Mesendoderm (in vitro differentiated cells): ENCODE results near the gene CTSV.
A peak's percentile ranks its signal among the peaks of the same experiment; 100 is the strongest.
"Not testable (repeated sequence)": the region's sequence is repeated elsewhere in the genome, so short reads cannot be mapped to it uniquely, and the experiment has no call there.

Source experiments
- DNase-seq: peaks from one replicate; pipeline ENCODE4 v3.0.0; 2013
- H2AK5ac ChIP-seq: 2 replicates; pipeline ENCODE4 v1.6.1; 2013; ENCODE audit warnings: low read length, inconsistent platforms
- H2BK120ac ChIP-seq: 2 replicates; pipeline ENCODE4 v1.6.1; 2013; ENCODE audit warnings: low read depth, mild to moderate bottlenecking, low read length, moderate library complexity, mixed read lengths
- H2BK15ac ChIP-seq: replicated peaks from 2 replicates; pipeline ENCODE4 v1.6.1; 2013; ENCODE audit warnings: low read depth, mild to moderate bottlenecking, moderate library complexity
- H2BK5ac ChIP-seq: 2 replicates; pipeline ENCODE4 v1.6.1; 2013; ENCODE audit warnings: low read length, inconsistent platforms
- H3K18ac ChIP-seq: 2 replicates; pipeline ENCODE4 v1.6.1; 2013; ENCODE audit warnings: mild to moderate bottlenecking, low read length, mixed read lengths
- H3K23ac ChIP-seq: one replicate; pipeline ENCODE4 v1.6.1; 2013; ENCODE audit warnings: low read length
- H3K27ac ChIP-seq: 2 replicates; pipeline ENCODE4 v1.5.1; 2013; ENCODE audit warnings: low read depth, mild to moderate bottlenecking, inconsistent platforms, low read length, moderate library complexity
- H3K27me3 ChIP-seq: 2 replicates; pipeline ENCODE4 v1.6.1; 2013; ENCODE audit warnings: low read length, control low read depth, mild to moderate bottlenecking, inconsistent platforms; ENCODE audit not compliant: insufficient read depth, poor library complexity
- H3K36me3 ChIP-seq: 2 replicates; pipeline ENCODE4 v1.6.1; 2013; ENCODE audit warnings: low read length, inconsistent platforms; ENCODE audit not compliant: control insufficient read depth, insufficient read depth
- H3K4ac ChIP-seq: one replicate; pipeline ENCODE4 v1.6.1; 2013; ENCODE audit warnings: low read depth, mild to moderate bottlenecking, low read length, moderate library complexity
- H3K4me1 ChIP-seq: 2 replicates; pipeline ENCODE4 v1.6.1; 2013; ENCODE audit warnings: low read depth, low read length, inconsistent platforms; ENCODE audit not compliant: control insufficient read depth
- H3K4me2 ChIP-seq: 2 replicates; pipeline ENCODE4 v1.6.1; 2013; ENCODE audit warnings: low read length
- H3K4me3 ChIP-seq: 2 replicates; pipeline ENCODE4 v1.5.1; 2013; ENCODE audit warnings: mild to moderate bottlenecking, low read length
- H3K56ac ChIP-seq: one replicate; pipeline ENCODE4 v1.6.1; 2013; ENCODE audit warnings: low read length
- H3K79me1 ChIP-seq: 2 replicates; pipeline ENCODE4 v1.6.1; 2013; ENCODE audit warnings: low read length, inconsistent platforms
- H3K79me2 ChIP-seq: 2 replicates; pipeline ENCODE4 v1.6.1; 2013; ENCODE audit warnings: mild to moderate bottlenecking, low read length; ENCODE audit not compliant: control insufficient read depth, insufficient read depth
- H3K9ac ChIP-seq: 2 replicates; pipeline ENCODE4 v1.6.1; 2013; ENCODE audit warnings: low read length, inconsistent platforms
- H4K5ac ChIP-seq: one replicate; pipeline ENCODE4 v1.6.1; 2013; ENCODE audit warnings: low read length
- H4K8ac ChIP-seq: one replicate; pipeline ENCODE4 v1.6.1; 2013; ENCODE audit warnings: low read depth, mild to moderate bottlenecking, control low read depth, low read length, moderate library complexity
- WGBS: extraction: QIAGEN DNeasy Blood & Tissue Kit; methylation state at CpG from one replicate; pipeline ENCODE4 v1.1.7; 2013; ENCODE audit warnings: low lambda C conversion rate, missing lambda C conversion rate; ENCODE audit not compliant: insufficient coverage; ENCODE audit errors: extremely low coverage; 5-methylcytosine and 5-hydroxymethylcytosine counted together

The CTSV gene

GRCh38 chr9:97055891-97056290 is 16.9 kb upstream of the CTSV start:
- DNase-seq, H3K4me2 ChIP-seq, H3K4me3 ChIP-seq, H3K79me1 ChIP-seq, H3K27ac ChIP-seq, H3K9ac ChIP-seq, H3K79me2 ChIP-seq, H2AK5ac ChIP-seq, H3K23ac ChIP-seq, H2BK15ac ChIP-seq, H3K27me3 ChIP-seq, H3K18ac ChIP-seq, H3K36me3 ChIP-seq, H3K56ac ChIP-seq, H4K5ac ChIP-seq, H3K4ac ChIP-seq, H2BK5ac ChIP-seq, H2BK120ac ChIP-seq, H4K8ac ChIP-seq: not testable (repeated sequence)
- peaks cover 15% of the 10 kb centered on the region for H3K4me1 ChIP-seq
- WGBS = no CpG with 5 or more reads among the region's 13 CpGs

- H3K27ac ChIP-seq = peak overlapping the region; percentile 88
- peak overlapping the region; percentile 86 for H2BK5ac ChIP-seq
- peak overlapping the region; percentile 83 for H3K18ac ChIP-seq
- H3K9ac ChIP-seq = no peak overlapping the region
- H4K5ac ChIP-seq = no peak overlapping the region
- H3K23ac ChIP-seq = no peak overlapping the region
- peaks cover 15% of the 10 kb centered on the region for H3K4me1 ChIP-seq
- H2AK5ac ChIP-seq = peak overlapping the region; percentile 96
- peak; percentile 22 for DNase-seq
- WGBS = no CpG with 5 or more reads among the region's 3 CpGs
- peak overlapping the region; percentile 54 for H2BK120ac ChIP-seq
- H3K4me2 ChIP-seq = no peak overlapping the region
- no peak overlapping the region for H2BK15ac ChIP-seq
- no peaks in the 10 kb centered on the region for H3K27me3 ChIP-seq
- no peaks in the 10 kb centered on the region for H3K36me3 ChIP-seq
- no peaks in the 10 kb centered on the region for H3K79me2 ChIP-seq
- no peak overlapping the region for H3K4me3 ChIP-seq
- no peaks in the 10 kb centered on the region for H3K79me1 ChIP-seq
- H4K8ac ChIP-seq = no peak overlapping the region
- peak overlapping the region; percentile 81 for H3K4ac ChIP-seq
- H3K56ac ChIP-seq = peak overlapping the region; percentile 71
Measured at GRCh38 chr9:97053717-97054116, 14.8 kb upstream of the CTSV start.

- no peaks in the 10 kb centered on the region for H3K36me3 ChIP-seq
- H4K5ac ChIP-seq = no peak overlapping the region
- H4K8ac ChIP-seq = no peak overlapping the region
- no peak overlapping the region for H2AK5ac ChIP-seq
- no peak overlapping the region for H3K9ac ChIP-seq
- H2BK15ac ChIP-seq = no peak overlapping the region
- no peak overlapping the region for H3K4me2 ChIP-seq
- no peaks in the 10 kb centered on the region for H3K79me1 ChIP-seq
- no peaks in the 10 kb centered on the region for H3K27me3 ChIP-seq
- H3K79me2 ChIP-seq = no peaks in the 10 kb centered on the region
- no peak overlapping the region for H2BK120ac ChIP-seq
- peak overlapping the region; percentile 92 for H3K18ac ChIP-seq
- peak; percentile 75 for DNase-seq
- H3K4ac ChIP-seq = peak overlapping the region; percentile 38
- H3K4me1 ChIP-seq = peaks cover 15% of the 10 kb centered on the region
- no CpG with 5 or more reads among the region's 2 CpGs for WGBS
- no peak overlapping the region for H3K4me3 ChIP-seq
- no peak overlapping the region for H3K23ac ChIP-seq
- H3K56ac ChIP-seq = peak overlapping the region; percentile 35
- H3K27ac ChIP-seq = peak overlapping the region; percentile 88
- H2BK5ac ChIP-seq = peak overlapping the region; percentile 84
Measured at GRCh38 chr9:97052735-97053134, 13.8 kb upstream of the CTSV start.

- no peak overlapping the region for H2AK5ac ChIP-seq
- H3K18ac ChIP-seq = peak overlapping the region; percentile 43
- H3K79me2 ChIP-seq = no peaks in the 10 kb centered on the region
- no peak overlapping the region for H3K4me2 ChIP-seq
- H3K23ac ChIP-seq = no peak overlapping the region
- no peak overlapping the region for H3K4ac ChIP-seq
- no peak overlapping the region for H3K27ac ChIP-seq
- H3K36me3 ChIP-seq = no peaks in the 10 kb centered on the region
- WGBS = no CpG with 5 or more reads among the region's 5 CpGs
- no peak overlapping the region for H2BK15ac ChIP-seq
- no peaks in the 10 kb centered on the region for H3K27me3 ChIP-seq
- no peaks in the 10 kb centered on the region for H3K79me1 ChIP-seq
- no peak overlapping the region for H4K5ac ChIP-seq
- no peak overlapping the region for H3K9ac ChIP-seq
- no peak overlapping the region for H2BK5ac ChIP-seq
- peak; percentile 97 for DNase-seq
- peak overlapping the region; percentile 33 for H2BK120ac ChIP-seq
- no peak overlapping the region for H3K4me3 ChIP-seq
- H3K56ac ChIP-seq = peak overlapping the region; percentile 72
- H4K8ac ChIP-seq = no peak overlapping the region
- H3K4me1 ChIP-seq = peaks cover 5% of the 10 kb centered on the region
Measured at GRCh38 chr9:97046228-97046627, 7.3 kb upstream of the CTSV start.

DNA sequence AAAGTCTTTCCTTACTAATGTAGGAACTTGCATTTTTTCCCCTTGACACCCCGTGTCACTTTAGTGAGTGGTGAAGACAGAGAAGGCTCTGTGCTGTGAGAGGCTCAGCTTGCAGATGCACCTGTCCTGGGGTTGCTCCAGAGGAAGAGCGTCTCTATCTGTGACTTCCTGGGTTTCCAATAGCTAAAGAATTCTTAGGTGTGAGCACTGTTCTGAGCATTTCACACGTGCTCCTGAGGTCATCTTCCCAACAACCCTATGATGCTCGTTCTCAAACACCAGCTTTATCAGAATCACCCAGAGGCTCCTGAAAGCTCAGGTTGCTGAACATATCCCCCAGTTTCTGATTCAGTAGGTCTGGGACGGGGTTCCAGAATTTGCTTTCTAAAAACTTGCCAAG is 6.4 kb upstream of the CTSV start:
- H3K4me2 ChIP-seq = no peak overlapping the region
- no peak overlapping the region for H2AK5ac ChIP-seq
- no peak overlapping the region for H3K56ac ChIP-seq
- H3K4ac ChIP-seq = no peak overlapping the region
- no peak overlapping the region for H2BK15ac ChIP-seq
- DNase-seq = peak; percentile 49
- H4K5ac ChIP-seq = no peak overlapping the region
- H3K36me3 ChIP-seq = no peaks in the 10 kb centered on the region
- no peaks in the 10 kb centered on the region for H3K79me2 ChIP-seq
- H3K23ac ChIP-seq = no peak overlapping the region
- H3K4me1 ChIP-seq = peaks cover 5% of the 10 kb centered on the region
- H3K27ac ChIP-seq = no peak overlapping the region
- H3K9ac ChIP-seq = no peak overlapping the region
- no peak overlapping the region for H2BK5ac ChIP-seq
- no peak overlapping the region for H3K4me3 ChIP-seq
- no CpG with 5 or more reads among the region's 5 CpGs for WGBS
- no peaks in the 10 kb centered on the region for H3K79me1 ChIP-seq
- no peaks in the 10 kb centered on the region for H3K27me3 ChIP-seq
- H4K8ac ChIP-seq = no peak overlapping the region
- H3K18ac ChIP-seq = no peak overlapping the region
- H2BK120ac ChIP-seq = no peak overlapping the region

DNA sequence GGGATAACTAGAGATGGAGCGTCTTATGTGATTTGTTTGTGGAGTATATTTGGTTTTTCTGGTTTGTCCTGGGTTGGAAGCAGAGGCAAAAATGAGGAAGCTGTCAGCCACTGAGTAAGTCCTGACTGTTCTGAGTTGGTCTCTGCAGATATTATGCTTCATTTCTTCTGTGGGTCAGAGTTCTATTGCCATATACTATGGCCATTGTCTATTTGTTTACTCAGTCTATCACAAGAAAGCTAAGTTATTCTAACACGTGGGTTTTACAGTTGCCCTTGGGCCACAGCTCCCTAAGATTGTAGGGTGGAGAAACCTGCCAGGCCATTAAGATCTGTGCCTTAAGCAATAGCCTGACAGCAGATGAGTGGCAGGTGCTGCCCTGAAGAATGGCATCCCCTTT is 3.0 kb upstream of the CTSV start:
- peak overlapping the region; percentile 79 for H2BK15ac ChIP-seq
- H3K27ac ChIP-seq = no peak overlapping the region
- H3K27me3 ChIP-seq = no peaks in the 10 kb centered on the region
- no peak overlapping the region for H3K9ac ChIP-seq
- H3K56ac ChIP-seq = no peak overlapping the region
- no peak overlapping the region for H4K5ac ChIP-seq
- peaks cover 7% of the 10 kb centered on the region for H3K4me1 ChIP-seq
- H3K4me2 ChIP-seq = no peak overlapping the region
- no peak overlapping the region for H2BK120ac ChIP-seq
- H3K79me2 ChIP-seq = peaks cover 2% of the 10 kb centered on the region
- no peak overlapping the region for H3K4me3 ChIP-seq
- no peak overlapping the region for H2BK5ac ChIP-seq
- DNase-seq = no peak
- no peak overlapping the region for H3K18ac ChIP-seq
- H3K79me1 ChIP-seq = peaks cover 3% of the 10 kb centered on the region
- no peaks in the 10 kb centered on the region for H3K36me3 ChIP-seq
- WGBS = no CpG with 5 or more reads among the region's 2 CpGs
- H2AK5ac ChIP-seq = no peak overlapping the region
- H3K4ac ChIP-seq = no peak overlapping the region
- no peak overlapping the region for H4K8ac ChIP-seq
- H3K23ac ChIP-seq = no peak overlapping the region
